Adrenal gland (tissue), 12 donors: ENCODE measurements around the gene PCDHA8. TPM values are rescaled to one million over a fixed set of nuclear protein-coding genes. Genes with fewer than 3 reads are reported as not detected.
A peak's percentile ranks its signal among the peaks of the same experiment; 100 is the strongest.
"Not testable (repeated sequence)": the region's sequence is repeated elsewhere in the genome, so short reads cannot be mapped to it uniquely, and the experiment has no call there.

ENCODE experiments used
- DNase-seq, 7 donors: peaks; one replicate each; pipeline ENCODE4 v3.0.0-alpha.2; 2019 to 2020
- H3K27ac ChIP-seq, 5 donors: fragments of 200-600 bp; sonication (generic) in 4 of 5; 1 replicate in 3 of 5; 2 replicates in 2 of 5; pipeline versions ENCODE4 v1.5.1 to v1.8.0; 2016 to 2020; ENCODE audit warnings: mild to moderate bottlenecking in 1 of 5
- H3K27me3 ChIP-seq: fragments of 200-600 bp; 2 replicates; pipeline ENCODE4 v1.8.0; 2021
- H3K36me3 ChIP-seq, 2 donors: fragments of 200-600 bp; replicated peaks in 1 of 2; 1 replicate in 1 of 2; 2 replicates in 1 of 2; pipeline versions ENCODE4 v1.5.1 to v1.8.0; 2018 to 2022
- H3K4me1 ChIP-seq, 2 donors: fragments of 200-600 bp; replicated peaks in 1 of 2; 1 replicate in 1 of 2; 2 replicates in 1 of 2; pipeline versions ENCODE4 v1.5.1 to v1.8.0; 2018 to 2021
- H3K4me3 ChIP-seq, 4 donors: fragments of 200-600 bp; sonication (generic) in 3 of 4; one replicate each; pipeline ENCODE4 v1.5.1; 2016 to 2018
- H3K9me3 ChIP-seq, 3 donors: fragments of 200-600 bp; sonication (generic) in 1 of 3; replicated peaks in 1 of 3; 1 replicate in 2 of 3; 2 replicates in 1 of 3; pipeline versions ENCODE4 v1.5.1 to v1.8.0; 2016 to 2021
- CTCF ChIP-seq, 6 experiments: fragments of 450-650 bp in 4 of 6; fragments of 200-600 bp in 2 of 6; sonication (generic) in 1 of 6; IDR thresholded peaks; 1 replicate in 5 of 6; 2 replicates in 1 of 6; pipeline versions ENCODE4 v1.5.1 to v1.8.0; 2016 to 2021; ENCODE audit warnings: antibody characterized with exemption in 6 of 6, mild to moderate bottlenecking in 2 of 6, moderate library complexity in 1 of 6
- POLR2A ChIP-seq, 2 donors: fragments of 450-650 bp; IDR thresholded peaks; one replicate each; pipeline ENCODE4 v1.6.1; 2017; ENCODE audit warnings: antibody characterized with exemption in 2 of 2, mild to moderate bottlenecking in 2 of 2, moderate library complexity in 1 of 2
- WGBS, 4 donors: extraction: QIAGEN DNeasy Blood & Tissue Kit in 2 of 4; methylation state at CpG; one replicate each; pipeline versions ENCODE4 v1.1.5 to v1.1.7; 2013 to 2017; 5-methylcytosine and 5-hydroxymethylcytosine counted together
- intact Hi-C, 2 donors: fragments of 100-400 bp; cut with DNase I; formaldehyde crosslinking; loops; one replicate each; pipeline versions ENCODE4 v1.14.1 to v1.15.0; 2022 to 2023
- polyA plus RNA-seq, 3 donors: library from polyadenylated mRNA; stranded (reverse); fragments of 200-250 nt in 2 of 3; fragments of 350-450 nt in 1 of 3; fragmentation: Illumina TruSeq in 1 of 3; extraction: RNeasy Lipid Tissue Mini Kit (QIAGEN cat#74804) in 1 of 3; gene quantifications; one replicate each; pipeline ENCODE4 v1.2.3, GENCODE V29; 2013 to 2014
- total RNA-seq, 9 donors: library from RNA; depleted of rRNA in 4 of 9; stranded (reverse); fragments of >200 nt in 4 of 9; fragments of 120-200 nt in 1 of 9; fragmentation: NEBNext Ultra II Directional in 1 of 9; extraction: Animal tissue kit (Norgen Biotek cat#: 25700) in 1 of 9; gene quantifications; one replicate each; pipeline versions ENCODE4 v1.1.0 to v1.2.4, GENCODE V29; 2013 to 2023
- donor health status: healthy with polysubstance abuse.
- donor health status: Bipolar disorder and iron deficiency.
- donor health status: DM: yes; HTN: yes; CAD: no.
- donor health status: DM: no; HTN: no; CAD: no.
- donor health status: DM: no; HTN: no; CAD: no.
- donor health status: DM: yes; HTN: yes; CAD: no.

Gene PCDHA8
- total and polyA plus RNA-seq, 12 donors = 0.03 to 0.18 (median 0.15) TPM; not detected in 6

- Histone ChIP-seq H3K4me3 (no peak overlapping the region), H3K27me3 (peaks cover 14% of the 10 kb centered on the region), H3K36me3 (no peaks in the 10 kb centered on the region), H3K27ac (no peak overlapping the region), H3K4me1 (no peaks in the 10 kb centered on the region), H3K9me3 (no peaks in the 10 kb centered on the region)
- intact Hi-C loops = no loop called here
- no peak for TF ChIP-seq CTCF (IDR thresholded peaks at IDR 0.05)
- no peak for TF ChIP-seq POLR2A (IDR thresholded peaks at IDR 0.05)
- WGBS, 4 donors = 39 to 63% (median 45%) methylated on average over 30 to 114 of the region's 114 CpGs
- DNase-seq = no peak
These were observed 29.5 kb downstream of the PCDHA8 start for GRCh38 chr5:140870221-140871201.

GRCh38 chr5:140875085-140876065 is 34.4 kb downstream of the PCDHA8 start, which contains the start of gene PCDHA12:
Gene PCDHA12 (plus strand): TSS chr5:140875308. CDS start chr5:140875473, 165 bp downstream.
- H3K9me3 ChIP-seq = no peaks in the 10 kb centered on the region
- peaks cover 16% of the 10 kb centered on the region for H3K27me3 ChIP-seq
- DNase-seq = no peak
- WGBS, 4 donors = 11 to 27% (median 17%) methylated on average over 30 to 47 of the region's 47 CpGs
- H3K4me1 ChIP-seq = no peaks in the 10 kb centered on the region
- no peaks in the 10 kb centered on the region for H3K36me3 ChIP-seq
- peak within 1 kb of the TSS in 1 of 5 donors; percentile 22 for H3K27ac ChIP-seq
- intact Hi-C loops = no loop called here
- no peak for TF ChIP-seq POLR2A (IDR thresholded peaks at IDR 0.05)
- peak within 1 kb of the TSS in 1 of 4 donors; percentile 26 for H3K4me3 ChIP-seq

DNA sequence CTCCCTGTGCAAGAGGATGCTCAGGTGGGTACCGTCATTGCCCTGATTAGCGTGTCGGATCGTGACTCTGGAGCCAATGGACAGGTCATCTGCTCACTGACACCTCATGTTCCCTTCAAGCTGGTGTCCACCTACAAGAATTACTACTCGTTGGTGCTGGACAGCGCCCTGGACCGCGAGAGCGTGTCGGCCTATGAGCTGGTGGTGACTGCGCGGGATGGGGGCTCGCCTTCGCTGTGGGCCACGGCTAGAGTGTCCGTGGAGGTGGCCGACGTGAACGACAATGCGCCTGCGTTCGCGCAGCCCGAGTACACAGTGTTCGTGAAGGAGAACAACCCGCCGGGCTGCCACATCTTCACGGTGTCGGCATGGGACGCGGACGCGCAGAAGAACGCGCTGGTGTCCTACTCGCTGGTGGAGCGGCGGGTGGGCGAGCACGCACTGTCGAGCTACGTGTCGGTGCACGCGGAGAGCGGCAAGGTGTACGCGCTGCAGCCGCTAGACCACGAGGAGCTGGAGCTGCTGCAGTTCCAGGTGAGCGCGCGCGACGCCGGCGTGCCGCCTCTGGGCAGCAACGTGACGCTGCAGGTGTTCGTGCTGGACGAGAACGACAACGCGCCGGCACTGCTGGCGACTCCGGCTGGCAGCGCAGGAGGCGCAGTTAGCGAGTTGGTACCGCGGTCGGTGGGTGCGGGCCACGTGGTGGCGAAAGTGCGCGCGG is 35.7 kb downstream of the PCDHA8 start:
- H3K4me3 ChIP-seq, DNase-seq, intact Hi-C loops, H3K9me3 ChIP-seq, H3K36me3 ChIP-seq, H3K27ac ChIP-seq, H3K4me1 ChIP-seq: not testable (repeated sequence)
- WGBS, 4 donors = 30 to 51% (median 42%) methylated on average over 18 to 80 of the region's 80 CpGs
- peaks cover 16% of the 10 kb centered on the region for H3K27me3 ChIP-seq

GRCh38 chr5:140877262-140877581 is 36.2 kb downstream of the PCDHA8 start:
- intact Hi-C loops = no loop called here
- Histone ChIP-seq H3K4me1 (no peaks in the 10 kb centered on the region), H3K27ac (no peak overlapping the region), H3K36me3 (no peaks in the 10 kb centered on the region), H3K9me3 (no peaks in the 10 kb centered on the region), H3K27me3 (peaks cover 16% of the 10 kb centered on the region), H3K4me3 (no peak overlapping the region)
- TF ChIP-seq POLR2A (IDR thresholded peaks at IDR 0.05) = no peak
- TF ChIP-seq CTCF (IDR thresholded peaks at IDR 0.05) = no peak
- 35 to 39% (median 36%) methylated on average over 11 to 37 of the region's 37 CpGs for WGBS, 4 donors
- no peak for DNase-seq
